Thoracic aorta (tissue), 2 donors: Measurements from ENCODE around the gene RRAGD. TPM values are rescaled to one million over a fixed set of nuclear protein-coding genes. Genes with fewer than 3 reads are reported as not detected.

Experiments used
- ATAC-seq: fragments of 150-250 bp; one replicate; pipeline ENCODE4 v1.8.0; 2017; ENCODE audit warnings: low read depth; ENCODE audit not compliant: insufficient number of reproducible peaks, low FRiP score
- DNase-seq: peaks from one replicate; pipeline ENCODE4 v3.0.0-alpha.2; 2020; ENCODE audit warnings: low spot score
- H3K27ac ChIP-seq, 2 donors: fragments of 200-600 bp; sonication (generic); 1 replicate in 1 of 2; 2 replicates in 1 of 2; pipeline ENCODE4 v1.5.1; 2016; ENCODE audit warnings: mild to moderate bottlenecking in 2 of 2, moderate library complexity in 2 of 2
- H3K27me3 ChIP-seq: fragments of 200-600 bp; sonication (generic); replicated peaks from 2 replicates; pipeline ENCODE4 v1.6.0; 2016; ENCODE audit warnings: mild to moderate bottlenecking; ENCODE audit not compliant: insufficient read depth
- H3K36me3 ChIP-seq: fragments of 200-600 bp; sonication (generic); one replicate; pipeline ENCODE4 v1.5.1; 2016
- H3K4me1 ChIP-seq, 2 donors: fragments of 200-600 bp; sonication (generic); 1 replicate in 1 of 2; 2 replicates in 1 of 2; pipeline versions ENCODE4 v1.5.1 to v1.6.0; 2016; ENCODE audit warnings: low read depth in 2 of 2, mild to moderate bottlenecking in 1 of 2; ENCODE audit not compliant: control insufficient read depth in 1 of 2
- H3K4me3 ChIP-seq: fragments of 200-600 bp; sonication (generic); 2 replicates; pipeline ENCODE4 v1.5.1; 2016; ENCODE audit warnings: mild to moderate bottlenecking
- H3K9me3 ChIP-seq: fragments of 200-600 bp; sonication (generic); 2 replicates; pipeline ENCODE4 v1.5.1; 2016
- total RNA-seq, 2 donors: library from RNA; depleted of rRNA; stranded (reverse); fragments of >200 nt; gene quantifications; one replicate each; pipeline versions ENCODE4 v1.1.0 to v1.2.3, GENCODE V29; 2016
- TF ChIP-seq, protein P1 (sequence below): fragments of 200-600 bp; sonication (generic); IDR thresholded peaks from one replicate; pipeline ENCODE4 v1.5.1; 2019; ENCODE audit warnings: antibody characterized with exemption

The RRAGD gene
- total RNA-seq, 2 donors from 2014 or later, result 11.0 to 25.8 TPM

GRCh38 chr6:89368999-89369398 lies 43.1 kb downstream of the RRAGD start:
- no peak overlapping the region for H3K27ac ChIP-seq
- H3K9me3 ChIP-seq, result no peaks in the 10 kb centered on the region
- DNase-seq, result no peak
- TF ChIP-seq, protein P1, sequence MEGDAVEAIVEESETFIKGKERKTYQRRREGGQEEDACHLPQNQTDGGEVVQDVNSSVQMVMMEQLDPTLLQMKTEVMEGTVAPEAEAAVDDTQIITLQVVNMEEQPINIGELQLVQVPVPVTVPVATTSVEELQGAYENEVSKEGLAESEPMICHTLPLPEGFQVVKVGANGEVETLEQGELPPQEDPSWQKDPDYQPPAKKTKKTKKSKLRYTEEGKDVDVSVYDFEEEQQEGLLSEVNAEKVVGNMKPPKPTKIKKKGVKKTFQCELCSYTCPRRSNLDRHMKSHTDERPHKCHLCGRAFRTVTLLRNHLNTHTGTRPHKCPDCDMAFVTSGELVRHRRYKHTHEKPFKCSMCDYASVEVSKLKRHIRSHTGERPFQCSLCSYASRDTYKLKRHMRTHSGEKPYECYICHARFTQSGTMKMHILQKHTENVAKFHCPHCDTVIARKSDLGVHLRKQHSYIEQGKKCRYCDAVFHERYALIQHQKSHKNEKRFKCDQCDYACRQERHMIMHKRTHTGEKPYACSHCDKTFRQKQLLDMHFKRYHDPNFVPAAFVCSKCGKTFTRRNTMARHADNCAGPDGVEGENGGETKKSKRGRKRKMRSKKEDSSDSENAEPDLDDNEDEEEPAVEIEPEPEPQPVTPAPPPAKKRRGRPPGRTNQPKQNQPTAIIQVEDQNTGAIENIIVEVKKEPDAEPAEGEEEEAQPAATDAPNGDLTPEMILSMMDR, result peak; percentile 63
- ATAC-seq, result no peak
- peaks cover 4 to 11% of the 10 kb centered on the region in 2 donors for H3K4me1 ChIP-seq
- H3K27me3 ChIP-seq, result no peaks in the 10 kb centered on the region
- no peak overlapping the region for H3K4me3 ChIP-seq
- H3K36me3 ChIP-seq, result no peaks in the 10 kb centered on the region

- no peaks in the 10 kb centered on the region for H3K9me3 ChIP-seq
- ATAC-seq (no peak), DNase-seq (no peak)
- H3K4me1 ChIP-seq, result peaks cover 4 to 11% of the 10 kb centered on the region in 2 donors
- H3K4me3 ChIP-seq, result no peak overlapping the region
- H3K27me3 ChIP-seq, result no peaks in the 10 kb centered on the region
- H3K27ac ChIP-seq, result no peak overlapping the region
- TF ChIP-seq, protein P1, result peak; percentile 75
- H3K36me3 ChIP-seq, result no peaks in the 10 kb centered on the region
Measured at GRCh38 chr6:89368107-89368506, 44.0 kb downstream of the RRAGD start.

DNA sequence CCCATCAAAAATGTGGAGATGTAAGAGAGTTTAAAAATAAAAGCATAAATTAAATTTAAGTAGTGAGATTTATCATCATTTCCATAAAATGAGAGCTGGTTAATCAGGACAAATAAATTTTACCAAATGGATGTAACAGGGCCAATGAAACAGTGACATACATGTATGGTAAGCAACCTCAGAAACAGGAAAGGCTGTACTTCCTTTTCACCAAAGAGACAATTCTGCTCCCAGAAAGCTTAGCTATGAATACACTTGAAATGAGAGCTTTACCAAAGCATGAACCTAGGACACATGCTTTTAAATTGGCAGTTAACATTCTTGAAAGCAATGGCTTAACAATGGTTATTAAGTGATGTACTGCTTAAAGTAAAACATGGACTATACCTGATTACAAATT lies 47.5 kb downstream of the RRAGD start:
- H3K9me3 ChIP-seq, result no peaks in the 10 kb centered on the region
- H3K36me3 ChIP-seq, result no peaks in the 10 kb centered on the region
- H3K27ac ChIP-seq, result no peak overlapping the region
- no peak for DNase-seq
- no peaks in the 10 kb centered on the region for H3K27me3 ChIP-seq
- TF ChIP-seq, protein P1, result no peak
- no peak overlapping the region for H3K4me3 ChIP-seq
- H3K4me1 ChIP-seq, result peaks cover 4 to 5% of the 10 kb centered on the region in 2 donors
- ATAC-seq, result no peak

- no peaks in the 10 kb centered on the region for H3K4me1 ChIP-seq
- ATAC-seq, result no peak
- H3K27ac ChIP-seq, result no peak overlapping the region
- H3K36me3 ChIP-seq, result no peaks in the 10 kb centered on the region
- TF ChIP-seq, protein P1, result no peak
- H3K4me3 ChIP-seq, result no peak overlapping the region
- H3K9me3 ChIP-seq, result no peaks in the 10 kb centered on the region
- H3K27me3 ChIP-seq, result no peaks in the 10 kb centered on the region
- DNase-seq, result no peak
Measured at GRCh38 chr6:89361171-89361570, 50.9 kb downstream of the RRAGD start.

DNA sequence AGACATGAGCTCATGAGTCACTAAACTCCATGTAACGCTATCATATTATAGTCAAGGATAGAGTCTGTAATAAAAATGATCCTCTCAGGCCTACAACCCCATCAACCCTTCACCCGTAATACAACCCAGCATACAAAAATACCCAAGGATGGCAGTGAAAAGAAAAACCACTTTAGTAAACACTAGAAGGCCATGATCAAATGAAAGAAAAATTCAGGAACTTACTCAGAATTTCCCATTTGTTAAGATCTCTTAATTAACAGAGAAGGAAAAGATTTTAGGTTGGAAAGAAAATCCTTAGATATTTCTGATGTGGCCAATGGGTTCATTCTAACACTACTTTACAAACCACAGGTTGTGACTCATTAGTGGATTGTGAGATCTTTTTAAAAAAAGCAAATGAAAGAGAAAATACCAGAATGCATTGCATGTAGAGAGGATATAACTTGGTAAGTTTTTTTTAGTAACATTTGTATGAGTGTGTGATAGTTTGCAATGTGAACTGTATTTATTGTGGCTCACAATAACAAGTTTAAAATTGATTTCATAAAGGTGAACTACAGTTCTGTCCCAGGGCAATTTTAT lies 51.6 kb downstream of the RRAGD start:
- Histone ChIP-seq H3K27me3 (no peaks in the 10 kb centered on the region), H3K36me3 (no peaks in the 10 kb centered on the region), H3K9me3 (no peaks in the 10 kb centered on the region), H3K4me1 (no peaks in the 10 kb centered on the region), H3K27ac (no peak overlapping the region), H3K4me3 (no peak overlapping the region)
- ATAC-seq, result no peak
- TF ChIP-seq, protein P1, result no peak
- DNase-seq, result no peak
